DND-41 (cell line): ENCODE data around the gene GUCD1.

Source experiments
- CTCF ChIP-seq: IDR thresholded peaks from 2 replicates; pipeline ENCODE4 v1.5.1; 2012; ENCODE audit warnings: borderline replicate concordance, low read length, moderate library complexity, mild to moderate bottlenecking; ENCODE audit not compliant: poor library complexity, severe bottlenecking; ENCODE audit errors: extremely low read depth
- EZH2 ChIP-seq: IDR thresholded peaks from 3 replicates; pipeline ENCODE4 v1.6.1; 2012; ENCODE audit warnings: borderline replicate concordance, low read depth, mild to moderate bottlenecking, moderate library complexity, low read length, inconsistent platforms; ENCODE audit not compliant: severe bottlenecking

- TF ChIP-seq CTCF (no peak), EZH2 (no peak)
These were observed 35.4 kb downstream of the GUCD1 start for GRCh38 chr22:24519496-24519895.
